Measurements from ENCODE around the gene EXD1. TPM values are rescaled to one million over a fixed set of nuclear protein-coding genes. Genes with fewer than 3 reads are reported as not detected.

Gene EXD1, protein sequence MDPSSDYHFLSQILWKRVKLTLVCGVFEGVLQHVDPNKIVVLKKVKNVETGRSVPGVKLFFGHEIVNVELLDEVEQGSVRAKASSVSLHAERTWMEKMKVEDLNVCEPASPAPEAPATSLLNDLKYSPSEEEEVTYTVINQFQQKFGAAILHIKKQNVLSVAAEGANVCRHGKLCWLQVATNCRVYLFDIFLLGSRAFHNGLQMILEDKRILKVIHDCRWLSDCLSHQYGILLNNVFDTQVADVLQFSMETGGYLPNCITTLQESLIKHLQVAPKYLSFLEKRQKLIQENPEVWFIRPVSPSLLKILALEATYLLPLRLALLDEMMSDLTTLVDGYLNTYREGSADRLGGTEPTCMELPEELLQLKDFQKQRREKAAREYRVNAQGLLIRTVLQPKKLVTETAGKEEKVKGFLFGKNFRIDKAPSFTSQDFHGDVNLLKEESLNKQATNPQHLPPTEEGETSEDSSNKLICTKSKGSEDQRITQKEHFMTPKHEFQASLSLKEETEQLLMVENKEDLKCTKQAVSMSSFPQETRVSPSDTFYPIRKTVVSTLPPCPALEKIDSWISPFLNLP
- under 0.01 TPM in 1 of 2 replicates, not detected in the other for total RNA-seq

DNA sequence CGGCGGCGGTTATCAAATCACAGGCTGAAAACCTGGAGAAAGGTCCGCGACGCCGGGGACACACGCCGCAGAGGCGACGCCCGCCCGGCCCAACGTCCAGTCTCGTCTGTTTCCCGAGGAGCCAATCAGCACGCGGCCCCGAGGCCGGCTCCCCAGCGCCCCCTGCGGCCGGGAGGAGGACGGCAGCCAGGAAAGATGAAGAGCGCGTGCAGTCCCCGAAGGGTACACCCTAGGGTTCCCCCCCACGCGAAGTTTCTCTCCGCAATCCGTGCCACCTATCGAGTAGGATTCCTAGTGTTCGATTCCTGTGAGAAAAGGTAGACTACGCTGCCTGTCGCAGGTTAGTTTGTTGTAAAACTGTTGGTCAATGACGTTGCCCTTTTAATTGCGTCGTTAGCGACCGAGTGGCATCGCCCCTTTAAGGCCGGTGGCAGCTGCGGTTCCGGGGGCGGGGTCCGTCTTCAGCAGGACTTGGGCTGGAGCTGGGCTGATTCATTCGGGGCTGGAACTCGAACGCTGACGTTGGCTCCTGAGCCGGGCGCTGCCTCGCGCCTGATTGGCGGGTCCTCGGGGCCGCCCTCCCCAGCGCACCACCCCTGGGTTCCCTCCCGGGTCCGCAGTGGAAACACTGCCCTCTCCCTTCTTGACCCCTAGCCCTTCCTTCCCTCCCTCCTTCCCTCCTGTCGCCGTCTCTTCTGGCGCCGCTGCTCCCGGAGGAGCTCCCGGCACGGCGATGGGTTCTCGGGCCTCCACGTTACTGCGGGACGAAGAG, at the start of gene EXD1, which contains the start of gene CHP1:
Gene EXD1 (minus strand): TSS at position 108 of the 772 bp plus-strand sequence. CDS start 4,182 bp downstream, outside the sequence.
Gene CHP1 (plus strand): TSS at position 619 of the 772 bp plus-strand sequence. CDS start 115 bp downstream, at position 734.

Other genes starting within 250 kb of the EXD1 start
- 16.7 and 17.8 TPM in 2 replicates for gene INO80, start 114.5 kb downstream of the EXD1 start, total RNA-seq
- gene CHP1, start 511 bp upstream of the EXD1 start, total RNA-seq: 66.3 and 66.4 TPM in 2 replicates
- gene OIP5, start 101.8 kb upstream of the EXD1 start, total RNA-seq: 0.17 and 1.3 TPM in 2 replicates
- gene NUSAP1, start 102.1 kb upstream of the EXD1 start, total RNA-seq: 11.1 and 11.7 TPM in 2 replicates
- gene NDUFAF1, start 171.7 kb upstream of the EXD1 start, total RNA-seq: 13.7 and 25.8 TPM in 2 replicates
- gene RTF1, start 186.3 kb upstream of the EXD1 start, total RNA-seq: 8.2 and 15.0 TPM in 2 replicates

All from bronchial smooth muscle cell (primary cell).